Suppressor macrophage treated with lipopolysaccharide for 1 hour (primary cell): ENCODE measurements around the gene SPOCK1.
"Not testable (repeated sequence)": the region's sequence is repeated elsewhere in the genome, so short reads cannot be mapped to it uniquely, and the experiment has no call there.

ENCODE experiments used
- DNase-seq, 3 donors: peaks; one replicate each; pipeline ENCODE4 v3.0.0-alpha.2; 2020 to 2022

The SPOCK1 gene

DNA sequence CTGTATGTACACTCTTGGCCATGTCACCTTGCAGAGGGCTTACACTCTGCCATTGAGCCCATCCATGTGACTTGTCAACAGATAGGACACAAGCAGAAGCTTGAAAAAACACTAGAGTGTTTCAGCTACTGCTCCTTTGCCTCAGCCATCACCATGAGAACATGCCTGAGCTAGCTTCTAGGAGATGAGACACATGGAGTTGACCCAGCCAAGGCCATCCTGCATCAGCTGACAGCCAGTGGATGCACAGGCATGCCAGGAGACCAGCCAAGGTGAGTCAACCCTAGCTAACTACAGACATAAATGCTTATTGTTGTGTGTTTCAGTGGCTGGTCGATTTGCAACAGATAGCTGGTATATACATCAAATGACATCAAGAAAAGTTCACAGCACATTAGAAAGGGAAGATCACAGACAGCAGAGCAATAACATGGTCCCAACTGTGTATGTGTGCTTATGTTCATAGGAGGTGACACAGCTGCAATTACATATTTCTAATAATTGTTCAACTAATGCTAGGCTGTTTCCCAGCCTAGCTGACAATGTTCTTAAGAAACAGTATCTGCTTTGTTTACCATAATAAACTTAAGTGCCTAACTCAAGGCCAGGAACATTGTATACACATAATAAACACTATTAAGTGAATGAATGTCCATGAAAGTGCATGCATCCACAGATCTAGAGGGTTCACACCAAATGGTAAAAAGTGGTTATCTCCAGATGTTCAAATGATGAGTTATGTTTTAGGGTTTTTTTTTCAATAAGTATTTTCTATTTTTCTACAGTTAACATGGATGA is 105.7 kb downstream of the SPOCK1 start:
- no peak for DNase-seq

DNA sequence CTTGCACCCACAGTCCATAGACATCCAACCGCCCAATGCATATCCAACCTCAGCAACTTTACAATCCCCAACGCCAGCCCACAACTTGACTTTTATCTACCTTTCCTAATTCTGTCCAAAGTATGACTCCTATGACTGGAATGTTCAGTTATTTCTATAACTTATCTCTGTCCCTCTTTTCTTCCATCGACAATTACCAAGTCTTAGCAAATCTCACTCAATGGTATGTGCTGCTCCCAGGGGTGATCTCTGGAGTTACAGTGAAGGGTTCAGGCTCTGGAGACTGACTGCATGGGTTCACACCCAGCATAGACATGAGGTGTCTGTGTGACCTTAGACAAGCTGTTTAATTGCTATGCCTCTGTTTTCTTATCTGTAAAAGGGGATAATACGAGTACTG is 106.9 kb downstream of the SPOCK1 start:
- DNase-seq: no peak

- not testable (repeated sequence) for DNase-seq
Measured at GRCh38 chr5:137391044-137391443, 108.1 kb downstream of the SPOCK1 start.

- DNase-seq: no peak
Measured at GRCh38 chr5:137389042-137389441, 110.1 kb downstream of the SPOCK1 start.

- no peak for DNase-seq
Measured at GRCh38 chr5:137385064-137385463, 114.1 kb downstream of the SPOCK1 start.

DNA sequence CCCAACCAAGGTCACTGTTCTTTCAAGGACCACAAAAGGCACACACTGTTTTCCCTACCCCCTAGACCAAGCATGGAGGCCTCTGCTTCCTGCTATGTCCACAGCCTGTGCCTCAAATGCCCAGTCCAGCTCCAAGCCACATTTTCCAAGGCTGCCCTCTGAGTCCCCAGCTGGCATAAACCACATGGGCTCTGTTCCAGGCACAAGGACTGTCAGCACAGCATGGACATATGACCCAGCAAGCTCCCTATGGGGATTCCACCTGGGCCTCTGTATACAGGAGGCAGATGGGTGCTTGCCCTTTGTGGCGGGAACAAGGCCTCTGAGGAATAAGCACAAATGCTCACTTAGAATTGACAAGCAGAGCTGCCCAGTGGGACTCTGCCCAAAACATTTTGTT is 115.2 kb downstream of the SPOCK1 start:
- DNase-seq: no peak

DNA sequence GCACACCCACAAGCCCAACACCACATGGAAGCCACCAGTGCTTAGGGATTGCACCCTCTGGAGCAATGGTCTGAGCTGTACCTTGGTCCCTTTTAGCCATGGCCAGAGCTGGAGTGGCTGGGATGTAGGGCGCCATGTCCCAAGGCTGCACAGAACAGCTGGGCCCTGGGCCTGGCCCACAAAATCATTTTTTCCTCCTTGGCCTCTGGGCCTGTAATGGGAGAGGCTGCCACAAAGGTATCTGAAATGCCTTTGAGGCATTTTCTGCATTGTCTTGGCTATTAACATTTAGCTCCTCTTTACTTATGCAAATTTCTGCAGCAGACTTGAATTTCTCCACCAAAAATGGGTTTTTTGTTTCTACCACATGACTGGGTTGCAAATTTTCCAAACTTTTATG is 117.6 kb downstream of the SPOCK1 start:
- peak in 1 of 3 donors; percentile 23 for DNase-seq

GRCh38 chr5:137379555-137380286 is 119.4 kb downstream of the SPOCK1 start:
- no peak for DNase-seq

DNA sequence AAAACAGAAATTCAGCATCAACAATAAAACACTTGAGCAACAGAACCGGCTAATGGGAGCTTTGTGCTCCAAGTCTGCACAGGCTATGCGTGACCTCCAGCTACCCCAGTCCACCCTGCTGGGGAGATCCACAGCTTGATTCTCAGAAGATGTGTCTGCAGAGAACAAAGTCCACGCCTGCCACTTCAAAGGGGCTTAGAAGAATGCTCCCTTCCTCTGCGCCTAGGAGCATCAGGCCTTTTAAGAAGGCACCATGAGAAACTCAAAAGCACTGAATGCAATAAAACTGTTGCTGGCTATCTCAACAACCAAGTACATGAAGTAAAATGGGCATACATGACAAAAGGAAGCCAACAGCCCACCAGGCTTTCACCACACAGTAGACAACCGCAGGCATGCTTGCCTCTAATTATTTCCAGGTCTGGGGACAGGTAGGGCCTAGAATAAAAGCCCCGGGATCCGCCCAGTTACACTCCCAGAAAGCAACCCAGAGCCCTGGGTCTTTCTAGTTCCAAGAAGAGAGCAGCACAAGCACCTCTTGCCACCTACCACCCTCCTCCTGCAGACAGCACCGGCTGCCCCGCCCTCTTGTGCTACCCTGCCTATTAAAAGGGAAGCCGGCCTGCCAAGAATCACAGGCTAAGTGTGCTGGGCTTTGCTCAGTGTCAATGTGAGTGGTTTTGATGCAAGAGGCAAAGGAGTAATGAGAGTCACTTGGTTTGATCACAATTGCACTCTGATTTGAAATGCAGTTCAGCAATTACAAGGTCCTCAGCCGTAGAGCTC is 123.2 kb downstream of the SPOCK1 start:
- no peak for DNase-seq

- no peak for DNase-seq
Measured at GRCh38 chr5:137374110-137374714, 124.9 kb downstream of the SPOCK1 start.

DNA sequence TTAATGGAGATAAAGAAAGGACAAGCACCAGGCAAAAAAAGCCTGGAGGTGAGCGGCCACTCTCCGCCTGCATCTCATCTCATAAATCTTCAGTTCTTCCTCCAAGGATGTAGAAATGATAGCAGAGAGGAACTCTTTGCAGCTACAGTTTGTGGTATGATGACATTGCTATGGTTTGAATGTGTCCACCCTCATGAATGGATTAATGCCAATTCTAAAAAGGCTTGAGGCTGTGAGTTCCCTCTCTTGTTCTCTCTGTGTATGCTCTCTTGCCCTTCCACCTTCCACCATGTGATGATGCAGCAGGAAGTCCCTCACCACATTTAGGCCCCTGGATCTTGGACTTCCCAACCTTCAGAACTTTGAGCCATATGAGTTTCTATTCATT is 126.4 kb downstream of the SPOCK1 start:
- DNase-seq: peak in 2 of 3 donors; percentile 16 to 33

DNA sequence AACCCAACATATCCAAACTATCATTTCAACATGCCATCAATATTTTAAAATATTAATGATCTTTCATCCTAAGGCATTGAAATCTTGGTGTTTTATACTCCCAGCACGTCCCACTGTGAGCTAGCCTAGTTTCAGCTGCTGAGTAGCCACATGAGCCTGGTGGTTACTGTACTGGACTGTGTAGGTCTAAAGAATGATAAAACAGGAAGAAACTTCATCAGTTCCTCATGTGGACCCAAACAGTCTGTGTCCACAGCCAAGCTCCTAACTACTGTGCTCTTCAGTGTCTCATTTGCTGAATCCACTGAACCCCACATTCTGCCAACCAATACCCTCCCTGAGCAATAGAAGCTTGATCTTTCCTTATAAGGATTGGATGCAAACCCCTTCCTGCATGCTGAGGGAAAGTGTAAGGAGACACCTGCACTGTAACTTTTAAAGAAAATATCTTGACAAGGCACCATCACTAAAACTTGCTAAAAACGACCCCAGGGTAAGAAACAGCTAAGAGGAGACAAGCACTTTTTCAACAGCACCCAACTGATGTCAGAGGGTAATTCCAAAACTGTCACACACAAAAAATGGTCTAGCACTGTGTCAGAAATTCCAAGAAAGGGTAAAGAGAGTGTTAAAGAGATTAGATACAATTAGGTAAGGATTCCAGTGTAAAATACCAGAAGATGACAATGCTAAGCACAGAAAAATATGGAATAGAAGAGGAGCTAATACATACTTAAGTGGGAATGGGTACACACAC is 126.9 kb downstream of the SPOCK1 start:
- peak in 2 of 3 donors; percentile 22 to 30 for DNase-seq

DNA sequence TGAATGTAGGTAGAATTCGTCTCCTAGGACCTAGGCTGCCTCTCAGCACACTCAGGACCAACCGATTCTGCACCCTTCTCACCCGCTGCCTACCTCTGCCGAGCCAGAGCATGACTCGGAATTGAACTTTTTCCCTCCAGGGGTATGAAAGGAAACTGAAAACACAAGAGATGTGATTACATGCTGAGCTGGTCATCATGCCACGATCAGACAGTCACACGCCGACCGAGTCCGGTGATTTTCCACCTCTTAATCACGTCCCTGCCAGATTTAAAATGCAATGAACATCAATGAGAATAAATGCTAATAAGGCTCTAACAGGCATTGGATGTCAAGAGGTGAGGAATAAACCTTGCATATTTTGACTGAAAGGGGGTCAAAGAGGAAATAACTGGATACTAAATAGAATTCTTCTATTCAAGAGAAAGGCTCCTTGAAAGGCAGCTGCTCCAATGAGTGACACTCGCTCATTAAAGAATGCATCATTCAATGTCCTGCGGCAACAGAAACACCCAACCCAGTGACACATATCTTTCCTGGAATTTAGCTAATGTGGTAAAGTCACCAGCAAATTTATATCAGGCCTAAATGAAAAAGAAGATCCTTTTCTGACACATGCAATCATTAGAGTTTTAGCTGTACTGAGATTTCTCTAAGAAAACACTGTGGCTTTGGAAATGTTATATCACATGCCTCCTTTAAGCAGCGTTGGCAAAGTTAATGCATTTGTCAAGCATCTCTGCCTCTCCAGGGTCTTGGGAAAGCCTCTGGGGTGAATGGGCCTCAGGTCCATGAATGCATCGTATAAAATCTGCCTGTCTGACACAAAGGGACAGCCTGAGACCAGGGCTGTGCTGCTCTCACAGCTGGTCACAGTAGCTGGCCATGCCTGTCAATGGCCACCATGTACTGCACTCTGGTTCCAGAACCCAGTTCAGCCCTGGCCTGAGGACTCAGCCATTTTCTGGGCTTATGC is 128.7 kb downstream of the SPOCK1 start:
- DNase-seq: no peak

GRCh38 chr5:137368651-137369050 is 130.5 kb downstream of the SPOCK1 start:
- DNase-seq: no peak

- no peak for DNase-seq
Measured at GRCh38 chr5:137367951-137368350, 131.2 kb downstream of the SPOCK1 start.

DNA sequence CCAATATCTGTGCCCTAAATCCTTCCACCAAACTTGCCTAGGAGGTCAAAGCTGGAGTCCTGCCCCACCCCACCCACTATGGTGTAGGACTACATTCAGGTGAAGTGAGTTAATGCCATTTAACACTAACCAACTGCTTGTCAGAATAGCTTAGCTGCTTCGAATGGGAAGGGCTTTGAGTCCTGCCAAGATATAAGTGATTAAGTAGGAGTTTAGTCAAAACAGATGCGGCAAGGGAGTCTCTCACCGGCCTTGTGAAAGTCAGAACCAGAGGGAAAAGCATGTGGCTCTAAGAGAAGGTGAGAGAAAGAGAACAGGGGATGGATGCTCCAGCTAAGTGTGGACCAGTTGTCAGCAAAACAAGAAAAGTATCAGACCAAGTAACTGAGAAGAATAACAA is 132.6 kb downstream of the SPOCK1 start:
- DNase-seq: no peak

GRCh38 chr5:137365126-137365865 is 133.8 kb downstream of the SPOCK1 start:
- no peak for DNase-seq

DNA sequence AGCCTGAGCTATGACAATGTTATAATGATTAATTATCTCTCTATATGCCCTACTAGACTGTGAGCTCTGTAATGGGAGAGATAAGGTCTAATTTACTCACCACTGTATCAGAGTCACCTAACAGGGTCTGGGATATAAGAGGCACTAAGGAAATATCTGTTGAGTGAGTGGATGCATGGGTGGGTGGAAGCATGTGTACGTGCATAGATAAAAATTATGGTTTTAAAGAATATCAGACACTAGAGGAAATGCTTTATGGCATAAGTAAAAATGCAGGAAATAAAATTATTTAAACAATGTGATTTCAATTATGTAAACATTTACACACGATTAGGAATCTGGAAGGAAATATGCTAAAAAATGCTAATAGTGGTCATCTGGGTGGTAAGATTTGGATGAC is 137.8 kb downstream of the SPOCK1 start:
- no peak for DNase-seq

- no peak for DNase-seq
Measured at GRCh38 chr5:137360607-137361006, 138.5 kb downstream of the SPOCK1 start.

- no peak for DNase-seq
Measured at GRCh38 chr5:137359941-137360340, 139.2 kb downstream of the SPOCK1 start.
